ENCODE measurements around the gene PRKCZ. TPM values are rescaled to one million over a fixed set of nuclear protein-coding genes. Genes with fewer than 3 reads are reported as not detected.

The PRKCZ gene
- total RNA-seq, 2 experiments from 2014 or later = 17.8 to 19.0 TPM

- peak overlapping the region; percentile 92 for H3K27ac Mint-ChIP-seq
- Histone ChIP-seq H3K4me3 (ENCODE audit: low read length) (no peak overlapping the region), H3K4me1 (ENCODE audit: insufficient read depth, low read length) (peaks cover 44% of the 10 kb centered on the region), H3K9me3 (ENCODE audit: control insufficient read depth in 1 of 2, insufficient read depth in 1 of 2, low read length in 2 of 2) (no peaks in the 10 kb centered on the region), H3K27me3 (ENCODE audit: control insufficient read depth in 1 of 2, insufficient read depth in 2 of 2, low read length in 2 of 2) (no peaks in the 10 kb centered on the region), H3K27ac (ENCODE audit: low read depth in 1 of 2, low read length in 2 of 2) (no peak overlapping the region), H3K36me3 (ENCODE audit: insufficient read depth, low read length) (peaks cover 19% of the 10 kb centered on the region)
- intact Hi-C loops (cut with DNase I, micrococcal nuclease) = no loop called here
- no peaks in the 10 kb centered on the region for H3K27me3 Mint-ChIP-seq
- TF ChIP-seq CTCF (IDR thresholded peaks at IDR 0.05) = no peak
- H3K9me3 Mint-ChIP-seq = no peaks in the 10 kb centered on the region
- no peak for DNase-seq
- H3K4me1 Mint-ChIP-seq (ENCODE audit: low read depth) = peaks cover 21% of the 10 kb centered on the region
- H3K36me3 Mint-ChIP-seq (ENCODE audit: low read depth) = peaks cover 24% of the 10 kb centered on the region
- POLR2A ChIA-PET = no interaction called here
- ATAC-seq (ENCODE audit: poor library complexity) = no peak
- H3K4me3 Mint-ChIP-seq = no peak overlapping the region
- CTCF ChIA-PET = interaction anchor here (1.7 kb wide), 1 partner anchor 12 kb away, joined by 8 read pairs; no protein-coding TSS in a partner anchor
These were observed 101.7 kb downstream of the PRKCZ start for GRCh38 chr1:2151911-2152310.

GRCh38 chr1:2152954-2153353 lies 102.7 kb downstream of the PRKCZ start:
- Histone ChIP-seq H3K4me3 (ENCODE audit: low read length) (no peak overlapping the region), H3K27me3 (ENCODE audit: control insufficient read depth in 1 of 2, insufficient read depth in 2 of 2, low read length in 2 of 2) (no peaks in the 10 kb centered on the region), H3K36me3 (ENCODE audit: insufficient read depth, low read length) (peaks cover 19% of the 10 kb centered on the region), H3K27ac (ENCODE audit: low read depth in 1 of 2, low read length in 2 of 2) (no peak overlapping the region), H3K9me3 (ENCODE audit: control insufficient read depth in 1 of 2, insufficient read depth in 1 of 2, low read length in 2 of 2) (no peaks in the 10 kb centered on the region), H3K4me1 (ENCODE audit: insufficient read depth, low read length) (peaks cover 34% of the 10 kb centered on the region)
- DNase-seq (peak in 7 of 14 experiments; percentile 23 to 71 (median 43)), ATAC-seq (ENCODE audit: poor library complexity) (peak; percentile 77)
- no peak for TF ChIP-seq CTCF (IDR thresholded peaks at IDR 0.05)
- Mint-ChIP-seq H3K27me3 (no peaks in the 10 kb centered on the region), H3K4me3 (peak overlapping the region; percentile 72), H3K36me3 (ENCODE audit: low read depth) (peaks cover 30% of the 10 kb centered on the region), H3K27ac (peak overlapping the region; percentile 92), H3K4me1 (ENCODE audit: low read depth) (peaks cover 21% of the 10 kb centered on the region), H3K9me3 (no peaks in the 10 kb centered on the region)
- ChIA-PET POLR2A (no interaction called here), CTCF (no interaction called here)
- intact Hi-C loops (cut with DNase I, micrococcal nuclease) = no loop called here

- no peak overlapping the region for H3K27ac ChIP-seq (ENCODE audit: low read depth in 1 of 2, low read length in 2 of 2)
- H3K36me3 Mint-ChIP-seq (ENCODE audit: low read depth) = peaks cover 37% of the 10 kb centered on the region
- H3K4me3 Mint-ChIP-seq = no peak overlapping the region
- H3K4me3 ChIP-seq (ENCODE audit: low read length) = no peak overlapping the region
- ChIA-PET CTCF (interaction anchor here (0.9 kb wide), 1 partner anchor 20 kb away, joined by 4 read pairs; no protein-coding TSS in a partner anchor), POLR2A (no interaction called here)
- no peaks in the 10 kb centered on the region for H3K9me3 Mint-ChIP-seq
- DNase-seq (no peak), ATAC-seq (ENCODE audit: poor library complexity) (no peak)
- H3K27me3 Mint-ChIP-seq = no peaks in the 10 kb centered on the region
- H3K36me3 ChIP-seq (ENCODE audit: insufficient read depth, low read length) = peaks cover 19% of the 10 kb centered on the region
- H3K4me1 Mint-ChIP-seq (ENCODE audit: low read depth) = peaks cover 21% of the 10 kb centered on the region
- no peaks in the 10 kb centered on the region for H3K27me3 ChIP-seq (ENCODE audit: control insufficient read depth in 1 of 2, insufficient read depth in 2 of 2, low read length in 2 of 2)
- H3K27ac Mint-ChIP-seq = no peak overlapping the region
- TF ChIP-seq CTCF (IDR thresholded peaks at IDR 0.05) = no peak
- H3K9me3 ChIP-seq (ENCODE audit: control insufficient read depth in 1 of 2, insufficient read depth in 1 of 2, low read length in 2 of 2) = no peaks in the 10 kb centered on the region
- H3K4me1 ChIP-seq (ENCODE audit: insufficient read depth, low read length) = peaks cover 23% of the 10 kb centered on the region
- intact Hi-C loops (cut with DNase I, micrococcal nuclease) = no loop called here
These were observed 103.8 kb downstream of the PRKCZ start for GRCh38 chr1:2154022-2154421.
